ENCODE results near the gene MX2.

GRCh38 chr21:41321908-41322495 is 39.8 kb upstream of the MX2 start:
- TF ChIP-seq POLR2A (IDR thresholded peaks at IDR 0.05) = no peak
- no peak for TF ChIP-seq CTCF (IDR thresholded peaks at IDR 0.05)
